IPS DF 6.9 (cell line): ENCODE measurements around the gene ADCY5.

Source experiments
- DNase-seq: peaks from one replicate; pipeline ENCODE4 v3.0.0-alpha.2; 2013; ENCODE audit warnings: low read depth, low spot score
- H3K27ac ChIP-seq: one replicate; pipeline ENCODE4 v1.5.1; 2013; ENCODE audit warnings: low read length, control low read depth
- H3K27me3 ChIP-seq: 2 replicates; pipeline ENCODE4 v1.6.1; 2013; ENCODE audit warnings: mild to moderate bottlenecking, low read length; ENCODE audit not compliant: control insufficient read depth, insufficient read depth
- H3K36me3 ChIP-seq: 2 replicates; pipeline ENCODE4 v1.6.1; 2013; ENCODE audit warnings: low read length; ENCODE audit not compliant: control insufficient read depth, insufficient read depth
- H3K4me1 ChIP-seq: 2 replicates; pipeline ENCODE4 v1.6.1; 2013; ENCODE audit warnings: low read length; ENCODE audit not compliant: control insufficient read depth, insufficient read depth
- H3K4me3 ChIP-seq: 2 replicates; pipeline ENCODE4 v1.5.1; 2013; ENCODE audit warnings: mild to moderate bottlenecking, low read length
- H3K9me3 ChIP-seq: 2 replicates; pipeline ENCODE4 v1.6.1; 2013; ENCODE audit warnings: low read length, inconsistent platforms; ENCODE audit not compliant: control insufficient read depth, insufficient read depth
- WGBS: extraction: QIAGEN DNeasy Blood & Tissue Kit; methylation state at CpG from one replicate; pipeline ENCODE4 v1.1.7; 2013; ENCODE audit warnings: mixed read lengths, missing lambda C conversion rate; ENCODE audit not compliant: insufficient read length, insufficient coverage; 5-methylcytosine and 5-hydroxymethylcytosine counted together

The ADCY5 gene

DNA sequence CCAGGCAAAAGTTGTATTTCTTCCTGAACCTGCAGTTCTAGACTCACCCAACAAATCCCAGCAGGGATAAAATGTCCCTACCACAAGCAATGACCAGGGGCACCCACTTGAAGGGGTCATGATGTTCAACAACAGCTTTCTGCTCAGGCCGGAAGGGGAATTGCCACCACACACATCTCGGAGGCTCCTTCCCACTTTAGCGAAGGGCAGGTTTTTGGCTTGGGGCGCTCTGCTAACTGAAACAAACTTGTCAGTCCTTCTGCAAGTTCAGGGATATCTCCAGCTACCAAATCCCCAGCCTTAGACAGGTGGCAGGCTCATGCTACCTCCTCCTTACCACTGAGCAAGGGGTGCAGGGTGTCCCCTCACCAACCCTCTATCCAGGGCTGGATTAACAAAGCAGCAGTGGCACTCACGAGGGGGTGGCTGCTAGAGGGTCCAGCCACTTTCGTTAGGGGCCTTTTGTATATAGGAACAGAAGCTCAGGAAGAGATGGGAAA, 2.2 kb downstream of the ADCY5 start:
- H3K27me3 ChIP-seq, result peaks cover 3% of the 10 kb centered on the region; the same call in 1 of the 2 replicates

GRCh38 chr3:123446210-123446609, 2.7 kb downstream of the ADCY5 start:
- WGBS, result no CpG with 5 or more reads among the region's 2 CpGs
- no peak overlapping the region for H3K4me3 ChIP-seq
- DNase-seq, result no peak
- no peak overlapping the region for H3K27ac ChIP-seq
- peaks cover 5% of the 10 kb centered on the region; the same call in 1 of the 2 replicates for H3K4me1 ChIP-seq
- 0 out of 2 replicates have a peak, but pooled peaks cover 1% of the 10 kb centered on the region for H3K9me3 ChIP-seq
- peaks cover 3% of the 10 kb centered on the region; the same call in 1 of the 2 replicates for H3K27me3 ChIP-seq
- no peaks in the 10 kb centered on the region for H3K36me3 ChIP-seq

More for the DNA sequence above, 2.2 kb downstream of the ADCY5 start:
- no peak overlapping the region for H3K4me3 ChIP-seq
- no peaks in the 10 kb centered on the region for H3K36me3 ChIP-seq
- H3K4me1 ChIP-seq, result peaks cover 5% of the 10 kb centered on the region; the same call in 1 of the 2 replicates
- no peak for DNase-seq
- WGBS, result no CpG with 5 or more reads among the region's 6 CpGs
- 0 out of 2 replicates have a peak, but pooled peaks cover 1% of the 10 kb centered on the region for H3K9me3 ChIP-seq
- H3K27ac ChIP-seq, result no peak overlapping the region

DNA sequence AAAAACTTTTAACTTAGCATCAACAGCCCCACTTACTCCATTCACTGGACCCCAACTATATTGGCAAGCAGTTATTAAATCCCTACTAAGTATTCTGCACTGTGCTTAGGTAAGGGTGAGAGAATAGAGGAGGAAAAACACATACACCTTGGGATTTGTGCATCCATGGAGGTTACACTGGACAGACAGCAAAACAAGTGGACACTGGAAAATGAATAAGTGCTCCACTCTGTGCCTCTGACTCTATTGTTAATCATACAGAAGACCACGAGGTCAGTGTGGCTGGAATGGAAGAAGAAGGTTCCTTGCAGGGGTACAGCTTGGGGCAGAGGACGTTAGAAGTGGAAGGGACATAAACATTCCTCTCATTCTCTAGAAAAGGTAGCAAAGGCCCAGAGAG, 3.2 kb downstream of the ADCY5 start:
- H3K4me3 ChIP-seq, result no peak overlapping the region
- no peak overlapping the region for H3K27ac ChIP-seq
- peaks cover 3% of the 10 kb centered on the region; the same call in 1 of the 2 replicates for H3K27me3 ChIP-seq
- no peaks in the 10 kb centered on the region for H3K36me3 ChIP-seq
- 0 out of 2 replicates have a peak, but pooled peaks cover 1% of the 10 kb centered on the region for H3K9me3 ChIP-seq
- no peak for DNase-seq
- no CpG with 5 or more reads among the region's 2 CpGs for WGBS
- H3K4me1 ChIP-seq, result peaks cover 7% of the 10 kb centered on the region; the same call in 1 of the 2 replicates

DNA sequence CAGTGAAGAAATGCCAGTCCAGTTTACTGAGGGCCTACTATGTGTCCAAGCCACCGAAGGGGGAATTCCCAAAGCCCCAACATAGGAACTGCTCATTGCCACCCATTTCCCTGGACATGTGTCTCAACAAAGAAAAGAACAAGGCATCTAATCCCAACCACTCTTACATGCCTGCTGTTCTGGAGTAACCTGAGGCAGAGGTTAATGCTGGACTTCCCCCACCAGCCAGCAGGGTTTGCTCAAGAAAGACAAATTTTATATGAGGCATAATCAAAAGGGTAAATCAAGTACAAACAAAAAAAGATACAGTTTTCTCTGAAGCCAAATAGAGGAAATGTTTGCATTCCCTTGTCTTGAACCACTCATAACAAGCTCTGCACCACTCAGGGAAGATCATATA, 4.1 kb downstream of the ADCY5 start:
- Histone ChIP-seq H3K27ac (no peak overlapping the region), H3K9me3 (0 out of 2 replicates have a peak, but pooled peaks cover 1% of the 10 kb centered on the region), H3K4me1 (peaks cover 7% of the 10 kb centered on the region; the same call in 1 of the 2 replicates), H3K4me3 (no peak overlapping the region), H3K27me3 (peaks cover 1% of the 10 kb centered on the region; the same call in 1 of the 2 replicates), H3K36me3 (no peaks in the 10 kb centered on the region)
- no peak for DNase-seq
- WGBS, result no CpG with 5 or more reads among the region's 1 CpG

- H3K36me3 ChIP-seq, result no peaks in the 10 kb centered on the region
- DNase-seq, result no peak
- H3K27ac ChIP-seq, result no peak overlapping the region
- peaks cover 7% of the 10 kb centered on the region; the same call in 1 of the 2 replicates for H3K4me1 ChIP-seq
- WGBS, result no CpG with 5 or more reads among the region's 6 CpGs
- no peak overlapping the region for H3K4me3 ChIP-seq
- peaks cover 1% of the 10 kb centered on the region; the same call in 1 of the 2 replicates for H3K27me3 ChIP-seq
- 0 out of 2 replicates have a peak, but pooled peaks cover 1% of the 10 kb centered on the region for H3K9me3 ChIP-seq
These were observed 4.9 kb downstream of the ADCY5 start for GRCh38 chr3:123444023-123444422.

- Histone ChIP-seq H3K4me3 (no peak overlapping the region), H3K9me3 (0 out of 2 replicates have a peak, but pooled peaks cover 1% of the 10 kb centered on the region), H3K27me3 (peaks cover 1% of the 10 kb centered on the region; the same call in 1 of the 2 replicates), H3K27ac (no peak overlapping the region), H3K4me1 (peaks cover 7% of the 10 kb centered on the region; the same call in 1 of the 2 replicates), H3K36me3 (no peaks in the 10 kb centered on the region)
- no CpG with 5 or more reads among the region's 7 CpGs for WGBS
- DNase-seq, result no peak
These were observed 6.0 kb downstream of the ADCY5 start for GRCh38 chr3:123442908-123443307.

- Histone ChIP-seq H3K36me3 (no peaks in the 10 kb centered on the region), H3K27me3 (no peaks in the 10 kb centered on the region), H3K9me3 (0 out of 2 replicates have a peak, but pooled peaks cover 1% of the 10 kb centered on the region), H3K27ac (no peak overlapping the region), H3K4me1 (0 out of 2 replicates have a peak, but pooled peaks cover 2% of the 10 kb centered on the region), H3K4me3 (no peak overlapping the region)
- whole genome bisulfite sequencing, result no CpG with 5 or more reads among the region's 9 CpGs
- DNase-seq, result no peak
These were observed 6.8 kb downstream of the ADCY5 start for GRCh38 chr3:123442125-123442524.

DNA sequence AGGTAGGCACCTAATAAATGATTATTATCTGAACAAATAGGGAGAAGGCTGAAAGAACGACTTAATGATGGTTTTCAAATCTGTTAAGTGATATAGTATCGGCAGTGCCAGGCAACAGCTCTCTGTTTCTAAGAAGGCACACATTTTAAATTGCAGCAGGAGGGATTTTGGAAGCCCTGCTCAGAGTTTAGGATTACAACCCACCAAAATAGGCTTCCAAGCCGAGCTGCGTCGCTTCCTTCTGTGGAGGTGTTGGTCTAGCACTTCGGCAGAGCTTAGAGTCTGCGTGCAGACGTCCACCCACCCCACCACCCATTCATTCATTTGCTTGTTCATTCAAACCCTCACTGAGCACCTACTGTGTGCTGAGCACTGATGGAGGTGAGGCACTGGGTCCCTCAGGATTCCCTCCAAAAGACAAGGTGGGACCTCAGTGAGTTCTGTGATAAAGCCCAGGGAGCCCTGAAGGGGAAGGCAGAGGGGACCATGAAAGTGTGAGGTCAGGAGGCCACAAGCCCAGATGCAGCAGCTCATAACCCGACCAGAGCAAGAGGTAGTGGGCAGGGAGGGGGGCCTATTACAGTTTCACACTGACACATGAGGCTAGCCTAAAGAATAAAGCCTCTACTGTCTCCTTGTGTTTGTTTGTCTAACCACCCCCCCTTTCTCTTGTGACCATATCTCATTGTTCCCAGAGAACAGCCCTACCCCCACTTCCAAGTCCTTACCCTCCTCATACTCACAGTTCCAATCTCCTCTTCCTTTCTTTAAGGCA, 8.9 kb downstream of the ADCY5 start:
- 0 out of 2 replicates have a peak, but pooled peaks cover 2% of the 10 kb centered on the region for H3K4me1 ChIP-seq
- WGBS, result no CpG with 5 or more reads among the region's 9 CpGs
- DNase-seq, result no peak
- no peak overlapping the region for H3K27ac ChIP-seq
- H3K36me3 ChIP-seq, result no peaks in the 10 kb centered on the region
- no peak overlapping the region for H3K4me3 ChIP-seq
- H3K27me3 ChIP-seq, result no peaks in the 10 kb centered on the region
- no peaks in the 10 kb centered on the region for H3K9me3 ChIP-seq

- no peaks in the 10 kb centered on the region for H3K9me3 ChIP-seq
- H3K4me3 ChIP-seq, result no peak overlapping the region
- H3K4me1 ChIP-seq, result no peaks in the 10 kb centered on the region
- H3K27me3 ChIP-seq, result no peaks in the 10 kb centered on the region
- no peaks in the 10 kb centered on the region for H3K36me3 ChIP-seq
- no peak overlapping the region for H3K27ac ChIP-seq
- DNase-seq, result no peak
- no CpG with 5 or more reads among the region's 6 CpGs for WGBS
These were observed 15.9 kb downstream of the ADCY5 start for GRCh38 chr3:123432832-123433523.

DNA sequence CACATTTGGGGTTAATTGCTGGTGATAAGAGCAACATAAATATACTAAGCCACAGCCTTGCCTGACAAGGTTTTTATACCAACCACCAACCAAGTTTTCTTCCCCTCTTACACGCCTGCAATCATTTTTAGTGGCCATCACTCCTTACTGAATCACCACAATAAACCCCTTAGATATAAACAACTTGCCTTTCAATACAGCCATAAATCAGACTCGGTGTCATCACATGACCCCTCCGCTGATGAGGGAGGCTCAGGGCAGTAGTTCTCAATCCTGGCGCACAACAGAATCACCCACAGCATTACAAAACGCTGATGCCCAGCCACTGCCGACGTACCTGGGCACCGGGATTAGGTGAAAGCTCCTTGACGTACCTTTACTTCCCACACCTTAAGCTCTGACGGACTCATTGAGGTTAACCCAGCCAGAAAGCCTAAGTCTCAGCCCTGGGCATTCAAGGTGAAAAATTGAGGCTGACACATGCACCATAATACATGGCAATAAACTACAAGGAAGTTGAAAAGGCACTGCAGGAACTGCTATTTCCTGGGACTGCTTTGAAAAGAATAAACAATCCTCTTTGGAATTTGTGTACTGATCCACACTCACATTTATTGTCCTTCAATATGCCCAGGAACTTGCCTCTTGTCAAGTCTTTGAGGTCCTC, 17.1 kb downstream of the ADCY5 start:
- Histone ChIP-seq H3K36me3 (no peaks in the 10 kb centered on the region), H3K27me3 (no peaks in the 10 kb centered on the region), H3K4me3 (no peak overlapping the region), H3K27ac (no peak overlapping the region), H3K4me1 (no peaks in the 10 kb centered on the region), H3K9me3 (no peaks in the 10 kb centered on the region)
- WGBS, result no CpG with 5 or more reads among the region's 10 CpGs
- DNase-seq, result no peak
